ENCODE measurements around the gene SMARCA4. TPM values are rescaled to one million over a fixed set of nuclear protein-coding genes. Genes with fewer than 3 reads are reported as not detected.

The SMARCA4 gene
- total RNA-seq, 6 experiments from 2014 or later: 26.3 to 45.8 (median 27.7) TPM

DNA sequence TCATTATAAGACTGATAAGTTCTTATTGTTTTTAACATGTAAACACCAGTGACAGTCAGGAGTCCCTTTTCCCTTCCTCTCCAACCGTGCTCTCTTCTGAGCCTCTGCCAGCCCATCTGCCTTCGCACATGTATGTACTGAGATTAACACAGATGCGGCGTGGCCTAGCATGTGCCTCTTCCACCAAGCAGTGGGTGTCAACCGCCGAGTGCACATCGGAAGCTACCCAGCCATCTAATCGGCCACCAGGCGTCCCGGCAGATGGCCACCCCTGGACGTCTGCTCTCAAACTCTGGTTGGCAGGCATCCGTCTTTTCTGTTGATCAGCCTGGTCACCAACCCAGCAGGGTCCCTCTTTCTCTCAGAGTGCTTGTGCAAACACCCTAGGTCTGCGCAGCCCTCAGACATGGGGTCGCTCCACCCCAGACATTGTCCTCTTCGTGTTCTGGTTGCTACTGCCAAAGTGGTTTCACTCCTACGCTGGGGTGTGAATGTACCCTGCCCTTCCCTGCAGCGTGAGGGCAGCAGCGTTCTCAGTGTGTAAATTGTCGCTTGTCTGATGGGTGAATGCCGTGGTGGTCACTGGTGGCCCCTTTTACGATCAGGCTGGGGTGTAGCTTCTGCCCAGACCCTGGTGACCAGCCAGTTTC lies 70.7 kb downstream of the SMARCA4 start:
- no peaks in the 10 kb centered on the region for H3K9me3 ChIP-seq
- DNase-seq (no peak), ATAC-seq (no peak)
- intact Hi-C loops (cut with DNase I): loop anchor here (10.0 kb wide), 2 partner anchors 83 to 183 kb away; no protein-coding TSS in a partner anchor
- 92% methylated on average over 6 of the region's 21 CpGs for WGBS (ENCODE audit: insufficient coverage, low coverage, low lambda C conversion rate, missing lambda C conversion rate)
- peaks cover 0 to 73% (median 25%) of the 10 kb centered on the region in 4 donors for H3K36me3 ChIP-seq
- no peaks in the 10 kb centered on the region for H3K4me1 ChIP-seq
- H3K27ac ChIP-seq: no peak overlapping the region
- H3K27me3 ChIP-seq: no peaks in the 10 kb centered on the region
- H3K4me3 ChIP-seq: no peak overlapping the region
- TF ChIP-seq POLR2A (IDR thresholded peaks at IDR 0.05): no peak
- TF ChIP-seq, protein P1, sequence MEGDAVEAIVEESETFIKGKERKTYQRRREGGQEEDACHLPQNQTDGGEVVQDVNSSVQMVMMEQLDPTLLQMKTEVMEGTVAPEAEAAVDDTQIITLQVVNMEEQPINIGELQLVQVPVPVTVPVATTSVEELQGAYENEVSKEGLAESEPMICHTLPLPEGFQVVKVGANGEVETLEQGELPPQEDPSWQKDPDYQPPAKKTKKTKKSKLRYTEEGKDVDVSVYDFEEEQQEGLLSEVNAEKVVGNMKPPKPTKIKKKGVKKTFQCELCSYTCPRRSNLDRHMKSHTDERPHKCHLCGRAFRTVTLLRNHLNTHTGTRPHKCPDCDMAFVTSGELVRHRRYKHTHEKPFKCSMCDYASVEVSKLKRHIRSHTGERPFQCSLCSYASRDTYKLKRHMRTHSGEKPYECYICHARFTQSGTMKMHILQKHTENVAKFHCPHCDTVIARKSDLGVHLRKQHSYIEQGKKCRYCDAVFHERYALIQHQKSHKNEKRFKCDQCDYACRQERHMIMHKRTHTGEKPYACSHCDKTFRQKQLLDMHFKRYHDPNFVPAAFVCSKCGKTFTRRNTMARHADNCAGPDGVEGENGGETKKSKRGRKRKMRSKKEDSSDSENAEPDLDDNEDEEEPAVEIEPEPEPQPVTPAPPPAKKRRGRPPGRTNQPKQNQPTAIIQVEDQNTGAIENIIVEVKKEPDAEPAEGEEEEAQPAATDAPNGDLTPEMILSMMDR (IDR thresholded peaks at IDR 0.05): no peak

DNA sequence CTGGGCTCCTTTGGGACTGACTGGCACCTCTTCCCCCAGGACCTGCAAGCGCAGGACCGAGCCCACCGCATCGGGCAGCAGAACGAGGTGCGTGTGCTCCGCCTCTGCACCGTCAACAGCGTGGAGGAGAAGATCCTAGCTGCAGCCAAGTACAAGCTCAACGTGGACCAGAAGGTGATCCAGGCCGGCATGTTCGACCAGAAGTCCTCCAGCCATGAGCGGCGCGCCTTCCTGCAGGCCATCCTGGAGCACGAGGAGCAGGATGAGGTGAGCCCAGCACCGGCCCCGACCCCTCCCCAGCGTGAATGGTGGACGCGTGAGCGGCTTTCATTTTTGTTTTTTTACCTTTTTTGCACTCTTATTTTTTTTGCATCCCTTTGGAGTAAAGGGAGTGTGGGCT lies 72.4 kb downstream of the SMARCA4 start:
- no peaks in the 10 kb centered on the region for H3K9me3 ChIP-seq

DNA sequence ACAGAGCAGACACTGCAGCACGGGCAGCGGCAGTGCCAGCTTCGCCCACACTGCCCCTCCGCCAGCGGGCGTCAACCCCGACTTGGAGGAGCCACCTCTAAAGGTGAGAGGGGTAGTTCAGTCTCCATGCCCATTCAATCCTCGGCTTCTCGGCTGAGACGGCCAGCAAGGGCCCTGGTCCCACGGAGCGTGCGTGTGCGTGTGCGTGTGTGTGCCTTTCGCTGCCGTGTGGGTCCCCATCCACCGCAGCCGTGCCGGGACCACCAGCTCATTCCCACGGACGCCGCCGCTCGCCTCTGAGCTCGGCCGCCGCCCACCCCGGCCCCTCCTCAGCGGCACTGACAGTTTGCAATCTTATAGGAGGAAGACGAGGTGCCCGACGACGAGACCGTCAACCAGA lies 72.9 kb downstream of the SMARCA4 start:
- Histone ChIP-seq H3K9me3 (no peaks in the 10 kb centered on the region), H3K27ac (no peak overlapping the region), H3K4me1 (no peaks in the 10 kb centered on the region), H3K36me3 (peaks cover 0 to 66% (median 24%) of the 10 kb centered on the region in 4 donors), H3K27me3 (no peaks in the 10 kb centered on the region), H3K4me3 (no peak overlapping the region)
- intact Hi-C loops (cut with DNase I): loop anchor here (10.0 kb wide), 2 partner anchors 81 to 181 kb away; no protein-coding TSS in a partner anchor
- DNase-seq (no peak), ATAC-seq (no peak)
- 95% methylated on average over 4 of the region's 35 CpGs for WGBS (ENCODE audit: insufficient coverage, low coverage, low lambda C conversion rate, missing lambda C conversion rate)
- no peak for TF ChIP-seq POLR2A (IDR thresholded peaks at IDR 0.05)

More for the DNA sequence above, 72.4 kb downstream of the SMARCA4 start:
- Histone ChIP-seq H3K36me3 (peaks cover 0 to 71% (median 25%) of the 10 kb centered on the region in 4 donors), H3K27me3 (no peaks in the 10 kb centered on the region), H3K4me1 (no peaks in the 10 kb centered on the region), H3K27ac (no peak overlapping the region), H3K4me3 (no peak overlapping the region)
- ATAC-seq (no peak), DNase-seq (no peak)
- intact Hi-C loops (cut with DNase I): loop anchor here (10.0 kb wide), 2 partner anchors 82 to 182 kb away; no protein-coding TSS in a partner anchor
- no peak for TF ChIP-seq POLR2A (IDR thresholded peaks at IDR 0.05)
- TF ChIP-seq, protein P1 (IDR thresholded peaks at IDR 0.05): no peak
- WGBS (ENCODE audit: insufficient coverage, low coverage, low lambda C conversion rate, missing lambda C conversion rate): 84% methylated on average over 7 of the region's 22 CpGs

DNA sequence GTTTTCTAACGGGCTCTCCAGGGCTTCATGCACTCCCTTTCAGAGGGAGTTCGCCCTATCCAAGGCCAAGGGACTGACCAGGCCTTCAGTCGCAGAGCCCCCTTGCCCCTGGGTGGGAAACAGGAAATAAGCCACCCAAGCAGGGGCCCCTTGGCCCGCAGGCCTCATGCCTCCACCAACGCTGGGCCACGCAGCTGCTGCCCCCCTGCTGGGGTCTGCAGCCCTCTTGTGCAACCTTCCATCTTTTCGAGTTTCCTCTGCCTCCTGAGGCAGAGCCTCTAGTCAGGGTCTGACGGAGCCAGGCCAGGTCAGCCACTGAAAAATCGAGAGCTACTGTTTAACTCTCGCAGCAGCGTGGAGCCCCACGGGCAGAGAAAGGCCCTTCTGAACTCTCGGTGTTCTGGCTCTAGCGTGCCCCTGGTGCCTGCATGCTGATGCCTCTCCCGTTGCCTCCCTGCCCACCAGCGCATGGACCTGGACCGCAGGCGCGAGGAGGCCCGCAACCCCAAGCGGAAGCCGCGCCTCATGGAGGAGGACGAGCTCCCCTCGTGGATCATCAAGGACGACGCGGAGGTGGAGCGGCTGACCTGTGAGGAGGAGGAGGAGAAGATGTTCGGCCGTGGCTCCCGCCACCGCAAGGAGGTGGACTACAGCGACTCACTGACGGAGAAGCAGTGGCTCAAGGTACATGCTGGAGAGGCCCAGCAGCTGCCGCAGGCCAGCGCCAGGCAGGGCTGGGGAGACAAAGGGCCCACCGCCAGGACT lies 73.8 kb downstream of the SMARCA4 start:
- TF ChIP-seq, protein P1 (IDR thresholded peaks at IDR 0.05): no peak
- TF ChIP-seq POLR2A (IDR thresholded peaks at IDR 0.05): no peak
- intact Hi-C loops (cut with DNase I): loop anchor here (10.0 kb wide), 2 partner anchors 80 to 180 kb away; no protein-coding TSS in a partner anchor
- Histone ChIP-seq H3K4me1 (no peaks in the 10 kb centered on the region), H3K9me3 (no peaks in the 10 kb centered on the region), H3K27ac (no peak overlapping the region), H3K27me3 (no peaks in the 10 kb centered on the region), H3K36me3 (peaks cover 0 to 63% (median 23%) of the 10 kb centered on the region in 4 donors), H3K4me3 (no peak overlapping the region)
- ATAC-seq (no peak), DNase-seq (peak in 1 of 3 donors; percentile 46)
- WGBS (ENCODE audit: insufficient coverage, low coverage, low lambda C conversion rate, missing lambda C conversion rate): 91% methylated on average over 14 of the region's 38 CpGs

All from right lobe of liver (tissue), 6 donors.